GM18505 (cell line): ENCODE results near the gene NEU4.
"Not testable (repeated sequence)": the region's sequence is repeated elsewhere in the genome, so short reads cannot be mapped to it uniquely, and the experiment has no call there.

ENCODE experiments used
- ATAC-seq: cut with Tn5 transposase; IDR thresholded peaks from one replicate; pipeline ENCODE4 v1.9.1; 2021; ENCODE audit not compliant: unreplicated experiment
- POLR2A ChIP-seq: IDR thresholded peaks from 4 replicates; pipeline ENCODE4 v1.6.1; 2011; ENCODE audit warnings: borderline replicate concordance; ENCODE audit not compliant: insufficient read depth, insufficient read length; ENCODE audit errors: extremely low read depth

The NEU4 gene, protein sequence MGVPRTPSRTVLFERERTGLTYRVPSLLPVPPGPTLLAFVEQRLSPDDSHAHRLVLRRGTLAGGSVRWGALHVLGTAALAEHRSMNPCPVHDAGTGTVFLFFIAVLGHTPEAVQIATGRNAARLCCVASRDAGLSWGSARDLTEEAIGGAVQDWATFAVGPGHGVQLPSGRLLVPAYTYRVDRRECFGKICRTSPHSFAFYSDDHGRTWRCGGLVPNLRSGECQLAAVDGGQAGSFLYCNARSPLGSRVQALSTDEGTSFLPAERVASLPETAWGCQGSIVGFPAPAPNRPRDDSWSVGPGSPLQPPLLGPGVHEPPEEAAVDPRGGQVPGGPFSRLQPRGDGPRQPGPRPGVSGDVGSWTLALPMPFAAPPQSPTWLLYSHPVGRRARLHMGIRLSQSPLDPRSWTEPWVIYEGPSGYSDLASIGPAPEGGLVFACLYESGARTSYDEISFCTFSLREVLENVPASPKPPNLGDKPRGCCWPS

DNA sequence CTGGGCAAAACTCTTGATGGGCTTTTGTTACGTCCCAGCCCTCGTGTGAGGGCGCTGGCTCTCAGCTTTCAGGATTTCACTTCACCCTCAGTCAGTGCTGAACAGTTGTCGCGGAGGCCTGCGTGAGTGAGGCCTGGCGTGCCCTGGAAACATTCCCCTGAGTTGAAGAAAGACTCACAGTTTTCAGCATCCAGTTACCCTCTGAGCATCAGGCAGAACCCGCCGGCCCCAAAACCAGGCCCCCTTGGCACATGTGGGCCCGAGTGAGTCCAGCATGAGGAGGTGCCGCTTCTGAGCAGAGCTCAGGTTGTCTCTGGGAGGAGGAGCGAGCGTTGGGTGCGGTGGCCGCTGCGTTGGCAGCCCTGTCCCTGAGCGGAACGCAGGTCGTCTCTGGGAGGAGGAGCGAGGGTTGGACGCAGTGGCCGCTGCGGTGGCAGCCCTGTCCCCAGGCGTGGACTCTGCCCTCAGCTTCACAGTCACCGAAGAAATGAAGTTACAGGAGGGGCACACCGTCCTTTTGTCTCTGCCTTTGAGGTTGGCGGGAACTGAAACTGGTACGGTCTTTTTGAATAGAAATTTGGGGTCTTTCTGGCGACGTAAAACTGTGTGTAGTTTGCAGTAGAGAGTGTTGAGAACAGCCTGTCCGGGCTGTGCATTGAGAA is at the start of gene NEU4:
NEU4 (plus strand) TSS at position 473 of the 662 bp plus-strand sequence. CDS start 5,292 bp downstream, outside the sequence.
- TF ChIP-seq POLR2A, result no peak
- no peak for ATAC-seq

DNA sequence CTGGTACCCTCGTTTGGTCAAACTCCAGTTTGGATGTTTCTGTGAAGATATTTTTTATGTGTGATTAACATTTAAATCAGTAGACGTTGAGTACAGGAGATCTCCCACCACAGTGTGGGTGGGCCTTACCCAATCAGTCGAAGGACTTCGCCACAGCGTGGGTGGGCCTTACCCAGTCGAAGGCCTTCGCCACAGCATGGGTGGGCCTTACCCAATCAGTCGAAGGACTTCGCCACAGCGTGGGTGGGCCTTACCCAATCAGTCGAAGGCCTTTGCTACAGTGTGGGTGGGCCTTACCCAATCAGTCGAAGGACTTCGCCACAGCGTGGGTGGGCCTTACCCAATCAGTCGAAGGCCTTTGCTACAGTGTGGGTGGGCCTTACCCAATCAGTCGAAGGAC is 49.1 kb upstream of the NEU4 start:
- ATAC-seq, result not testable (repeated sequence)

DNA sequence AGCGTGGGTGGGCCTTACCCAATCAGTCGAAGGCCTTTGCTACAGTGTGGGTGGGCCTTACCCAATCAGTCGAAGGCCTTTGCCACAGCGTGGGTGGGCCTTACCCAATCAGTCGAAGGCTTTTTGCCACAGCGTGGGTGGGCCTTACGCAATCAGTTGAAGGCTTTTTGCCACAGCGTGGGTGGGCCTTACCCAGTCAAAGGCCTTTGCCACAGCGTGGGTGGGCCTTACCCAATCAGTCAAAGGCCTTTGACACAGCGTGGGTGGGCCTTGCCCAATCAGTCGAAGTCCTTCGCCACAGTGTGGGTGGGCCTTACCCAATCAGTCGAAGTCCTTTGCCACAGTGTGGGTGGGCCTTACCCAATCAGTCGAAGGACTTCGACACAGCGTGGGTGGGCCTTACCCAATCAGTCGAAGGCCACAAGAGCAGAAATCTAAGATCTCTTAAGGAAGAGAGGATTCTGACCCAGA is 48.7 kb upstream of the NEU4 start:
- no peak for ATAC-seq

DNA sequence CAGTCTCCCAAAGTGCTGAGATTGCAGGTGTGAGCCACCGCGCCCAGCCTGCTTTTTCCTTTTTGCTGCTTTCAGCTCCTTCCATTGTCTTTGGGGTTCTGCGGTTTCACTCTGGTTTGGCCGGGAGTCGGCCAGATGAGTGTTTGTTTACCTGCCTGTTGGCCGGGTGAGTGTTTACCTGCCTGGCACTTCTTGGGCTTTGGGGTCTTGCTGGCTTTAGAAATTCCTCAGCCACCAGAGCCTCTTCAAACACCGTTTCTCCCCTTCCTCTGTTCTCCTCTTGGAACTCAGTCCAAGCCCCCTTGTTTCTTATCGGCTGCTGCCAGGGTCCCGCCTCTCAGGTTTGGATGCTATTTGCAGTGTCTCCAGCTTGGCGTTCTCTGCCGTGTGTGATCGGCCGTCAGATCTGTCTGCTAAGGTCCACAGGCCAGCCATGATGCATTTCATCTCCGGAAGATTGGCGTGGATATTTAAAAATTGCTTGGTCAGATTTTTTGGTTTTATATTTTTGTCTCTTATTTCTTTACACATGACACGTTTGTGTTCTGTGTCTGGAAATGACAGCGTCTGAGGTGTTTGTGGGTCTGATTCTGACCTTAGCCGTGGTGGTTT is 46.6 kb upstream of the NEU4 start:
- no peak for ATAC-seq
- TF ChIP-seq POLR2A, result no peak

More for the DNA sequence above, 48.7 kb upstream of the NEU4 start:
- no peak for TF ChIP-seq POLR2A

- ATAC-seq, result no peak
- no peak for TF ChIP-seq POLR2A
Observed at GRCh38 chr2:241762933-241763369, 46.0 kb upstream of the NEU4 start.

DNA sequence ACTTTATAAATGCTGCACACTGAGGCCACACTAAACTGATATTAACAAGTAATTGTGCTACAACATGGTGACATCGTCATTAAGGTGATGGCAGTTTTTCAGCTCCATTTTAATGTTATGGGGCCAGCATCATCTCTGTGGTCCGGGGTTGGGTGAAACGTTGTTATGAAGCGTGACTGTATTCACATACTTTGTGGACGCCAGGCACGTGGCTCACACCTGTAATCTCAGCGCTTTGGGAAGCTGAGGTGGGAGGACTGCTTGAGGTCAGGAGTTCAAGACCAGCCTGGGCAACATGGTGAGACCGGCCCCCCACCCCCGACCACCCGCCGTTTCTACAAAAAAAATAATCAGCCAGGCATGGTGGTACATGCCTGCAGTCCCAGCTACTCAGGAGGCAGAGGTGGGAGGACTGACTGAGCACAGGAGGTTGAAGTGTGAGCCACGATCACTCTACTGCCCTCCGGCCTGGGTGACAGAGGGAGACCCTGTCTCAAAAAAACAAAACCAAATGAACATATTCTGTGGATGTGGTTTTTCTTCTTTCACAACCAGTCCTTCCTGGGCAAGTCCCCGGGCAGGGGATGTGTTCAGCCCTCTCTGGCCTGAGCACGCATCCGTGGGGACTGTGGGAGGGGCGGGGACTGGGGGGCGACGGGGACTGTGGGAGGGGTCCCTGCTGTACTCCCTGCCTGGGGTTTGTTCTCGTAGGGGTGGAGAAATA is 45.3 kb upstream of the NEU4 start:
- no peak for ATAC-seq
- no peak for TF ChIP-seq POLR2A

DNA sequence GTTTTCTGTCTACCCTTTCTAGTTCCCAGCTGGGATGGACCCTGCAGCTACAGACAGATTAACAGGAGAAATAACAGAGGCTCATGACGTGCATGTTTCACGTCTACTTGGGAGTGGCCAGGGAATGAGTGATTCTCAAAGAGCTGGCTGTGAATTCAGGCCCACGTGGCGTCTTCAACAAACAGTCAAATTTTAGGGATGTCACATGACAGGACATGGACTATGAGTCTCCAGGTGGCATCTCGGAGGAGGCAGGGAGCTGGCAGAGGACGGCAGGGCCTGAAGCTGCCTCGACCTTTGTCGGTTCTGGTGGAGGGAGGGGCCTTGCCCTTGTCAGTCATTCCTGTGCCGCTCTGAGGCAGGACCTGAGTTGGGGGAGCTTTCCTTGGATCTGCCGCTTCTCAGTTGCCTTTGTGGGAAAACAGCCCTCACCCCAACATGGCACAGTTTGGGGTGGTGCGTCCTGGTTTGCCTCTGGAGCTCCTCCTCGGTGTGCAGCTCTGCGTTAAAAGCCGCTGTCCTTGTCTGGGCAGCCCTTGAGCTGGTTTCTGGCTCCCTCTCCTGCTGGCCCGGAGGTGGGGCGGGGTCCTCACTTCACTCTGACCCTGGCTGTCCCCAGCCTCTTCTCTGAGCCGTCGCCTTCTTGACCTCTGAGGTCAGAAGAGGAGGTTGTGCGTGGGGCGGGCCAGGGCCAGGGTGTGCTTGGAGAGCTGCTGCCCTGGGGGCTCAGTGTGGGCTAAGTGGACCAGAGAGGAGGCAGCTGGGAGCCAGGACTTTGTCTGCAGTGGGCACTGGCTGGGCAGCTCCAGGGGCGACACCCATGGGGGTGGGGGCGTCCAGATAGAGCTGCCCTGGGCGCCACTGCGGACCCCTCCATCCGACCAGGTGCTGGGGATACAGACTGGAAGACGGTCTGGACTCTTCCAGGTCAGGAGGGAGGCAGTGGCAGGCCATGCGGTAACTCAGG is 44.4 kb upstream of the NEU4 start:
- TF ChIP-seq POLR2A, result no peak
- ATAC-seq, result no peak

GRCh38 chr2:241767464-241768250 is 41.3 kb upstream of the NEU4 start:
- ATAC-seq, result no peak

GRCh38 chr2:241768251-241768711 is 40.7 kb upstream of the NEU4 start:
- no peak for ATAC-seq
- no peak for TF ChIP-seq POLR2A

More at GRCh38 chr2:241767464-241768250, 41.3 kb upstream of the NEU4 start:
- no peak for TF ChIP-seq POLR2A

DNA sequence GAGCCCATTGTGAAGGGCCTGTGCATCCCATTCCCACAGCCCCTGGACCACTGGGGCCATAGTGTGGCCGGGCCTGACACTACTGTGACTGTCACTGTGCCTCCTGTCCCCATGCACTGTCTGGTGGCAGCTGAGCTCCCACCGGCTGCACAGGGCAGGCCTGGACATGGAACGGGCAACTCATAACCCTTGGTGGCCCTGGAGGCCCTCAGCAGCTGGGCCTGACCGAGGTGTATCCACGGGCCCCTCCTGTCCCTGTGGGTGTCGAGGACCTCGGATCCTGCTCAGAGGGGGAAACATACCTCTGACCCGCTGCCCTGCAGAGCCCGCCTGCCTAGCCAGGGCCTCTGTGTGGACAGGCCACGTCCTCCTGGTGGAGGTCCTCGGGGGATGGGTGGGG is 40.1 kb upstream of the NEU4 start:
- no peak for TF ChIP-seq POLR2A
- no peak for ATAC-seq

DNA sequence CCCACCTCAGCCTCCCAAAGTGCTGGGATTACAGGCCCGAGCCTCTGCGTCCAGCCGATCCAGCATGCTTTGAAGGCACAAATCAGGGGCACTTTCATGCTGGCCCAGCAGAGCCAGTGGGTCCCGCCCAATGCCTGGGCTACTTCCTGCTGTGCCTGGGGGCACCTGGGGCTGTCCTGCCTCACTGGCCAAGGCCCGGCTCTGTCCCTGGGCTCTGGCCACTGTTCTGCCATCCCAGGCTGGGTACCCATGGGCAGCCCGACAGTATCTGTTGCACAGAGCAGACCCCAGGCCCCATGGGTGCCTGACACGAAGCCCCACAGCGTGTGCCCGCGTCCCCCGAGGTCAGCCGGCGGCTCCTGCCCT is 39.2 kb upstream of the NEU4 start:
- ATAC-seq, result no peak
- TF ChIP-seq POLR2A, result no peak
